ENCODE data around the gene FGF6.
"Not testable (repeated sequence)": the region's sequence is repeated elsewhere in the genome, so short reads cannot be mapped to it uniquely, and the experiment has no call there.

FGF6 gene

GRCh38 chr12:4417455-4417854 lies 28.2 kb downstream of the FGF6 start:
- DNase-seq, result no peak

- DNase-seq, result no peak
Observed at GRCh38 chr12:4416276-4416675, 29.3 kb downstream of the FGF6 start.

DNA sequence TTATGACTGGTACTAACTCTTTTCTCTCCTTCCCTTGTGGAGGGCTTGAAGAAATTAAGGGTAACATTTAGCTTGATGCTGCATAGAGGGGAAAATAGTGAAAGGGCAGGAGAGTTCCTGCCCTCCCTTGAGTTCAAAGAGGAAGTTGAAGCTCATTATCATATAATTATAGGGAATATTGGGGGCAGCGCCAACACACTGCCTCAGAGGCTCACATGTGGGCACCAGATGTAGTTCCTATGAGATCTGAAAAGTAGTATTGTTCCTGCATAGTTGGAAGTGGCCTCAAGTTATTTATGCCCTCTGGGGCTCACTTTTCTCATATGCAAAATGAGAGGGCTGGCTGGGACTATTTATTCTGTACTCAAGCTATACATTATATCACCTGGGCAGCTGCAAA lies 33.1 kb downstream of the FGF6 start:
- DNase-seq, result no peak

DNA sequence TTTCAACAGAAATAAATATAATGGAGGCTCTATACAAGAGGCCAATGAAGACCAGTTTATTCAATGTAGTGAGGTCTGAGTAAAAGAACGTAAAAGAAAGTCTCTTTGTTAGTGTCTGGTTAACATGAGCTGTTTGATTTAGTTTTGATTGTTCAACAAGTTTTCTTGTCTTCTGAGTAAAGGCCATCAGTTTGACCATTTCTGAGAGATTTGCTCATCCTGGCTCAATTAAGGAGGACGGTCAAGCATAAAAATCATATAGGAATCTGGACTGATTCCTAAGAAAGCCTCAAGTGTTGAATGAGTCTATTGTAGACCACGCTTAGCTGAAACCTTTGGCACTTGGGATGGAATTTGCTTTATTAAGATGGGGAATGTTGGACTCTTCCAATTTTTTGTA lies 33.6 kb downstream of the FGF6 start:
- no peak for DNase-seq

DNA sequence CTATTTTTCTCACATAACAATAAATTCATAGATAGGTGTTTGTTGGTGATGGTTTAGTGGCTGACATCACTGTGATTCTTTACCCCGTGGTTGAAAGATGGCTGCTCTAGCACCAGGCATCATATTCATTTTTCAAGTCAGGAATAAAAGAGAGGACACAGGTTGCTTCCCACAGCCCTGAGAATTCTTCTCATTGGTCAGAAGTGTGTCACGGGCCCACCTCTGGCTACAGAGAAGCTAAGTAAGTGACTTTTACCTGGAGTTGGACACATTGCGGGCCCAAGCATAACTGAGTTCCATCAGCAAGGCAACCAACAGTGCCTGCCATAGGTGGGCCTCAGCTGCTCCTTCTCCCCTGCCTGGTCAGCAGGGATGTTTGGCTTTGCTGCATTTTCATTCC lies 38.5 kb downstream of the FGF6 start:
- DNase-seq, result no peak

GRCh38 chr12:4404877-4405637 lies 40.6 kb downstream of the FGF6 start:
- DNase-seq, result not testable (repeated sequence)

- no peak for DNase-seq
Observed at GRCh38 chr12:4402996-4403395, 42.6 kb downstream of the FGF6 start.

- DNase-seq, result no peak
Observed at GRCh38 chr12:4401117-4401516, 44.5 kb downstream of the FGF6 start.

GRCh38 chr12:4395818-4396217 lies 49.8 kb downstream of the FGF6 start:
- no peak for DNase-seq

GRCh38 chr12:4393211-4393610 lies 52.4 kb downstream of the FGF6 start:
- DNase-seq, result no peak

- DNase-seq, result no peak
Observed at GRCh38 chr12:4392223-4392742, 53.3 kb downstream of the FGF6 start.

DNA sequence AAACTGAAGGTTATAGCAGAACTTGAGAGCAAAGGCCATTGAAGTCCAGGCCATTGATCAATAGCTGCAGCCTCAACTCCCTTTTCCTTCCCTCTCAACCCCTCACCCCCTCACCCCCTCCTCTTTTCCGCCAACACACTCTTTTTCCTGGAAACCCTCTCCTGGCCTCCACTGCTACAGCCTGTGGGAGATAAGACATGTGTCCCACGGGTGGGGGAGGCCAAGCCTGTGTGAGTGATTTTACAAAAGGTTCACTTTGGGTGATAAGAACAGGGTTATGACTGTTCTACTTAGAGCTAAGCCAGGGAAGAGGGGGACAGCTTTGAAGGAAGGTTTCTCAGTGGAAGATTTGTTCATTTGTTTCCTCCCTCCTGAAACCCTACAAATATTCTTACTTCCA lies 57.0 kb downstream of the FGF6 start:
- DNase-seq, result no peak

- no peak for DNase-seq
Observed at GRCh38 chr12:4388032-4388431, 57.6 kb downstream of the FGF6 start.

DNA sequence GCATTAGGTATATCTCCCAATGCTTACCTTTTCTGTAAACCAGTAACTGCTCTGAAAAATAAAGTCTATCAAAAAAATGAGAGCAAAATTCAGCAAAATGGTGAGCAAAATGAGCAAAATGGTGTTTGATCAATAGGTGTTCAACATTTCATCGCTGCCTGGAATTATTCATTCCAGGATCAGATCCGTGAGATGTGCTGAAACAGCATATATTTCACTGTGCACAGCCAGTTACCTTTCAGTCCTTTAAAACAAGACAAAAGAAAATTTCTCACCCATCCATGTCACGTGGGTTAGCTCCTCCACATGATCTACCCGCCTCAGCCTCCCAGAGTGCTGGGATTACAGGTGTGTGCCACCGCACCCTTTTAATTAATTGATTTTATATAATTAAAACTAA lies 58.0 kb downstream of the FGF6 start:
- no peak for DNase-seq

DNA sequence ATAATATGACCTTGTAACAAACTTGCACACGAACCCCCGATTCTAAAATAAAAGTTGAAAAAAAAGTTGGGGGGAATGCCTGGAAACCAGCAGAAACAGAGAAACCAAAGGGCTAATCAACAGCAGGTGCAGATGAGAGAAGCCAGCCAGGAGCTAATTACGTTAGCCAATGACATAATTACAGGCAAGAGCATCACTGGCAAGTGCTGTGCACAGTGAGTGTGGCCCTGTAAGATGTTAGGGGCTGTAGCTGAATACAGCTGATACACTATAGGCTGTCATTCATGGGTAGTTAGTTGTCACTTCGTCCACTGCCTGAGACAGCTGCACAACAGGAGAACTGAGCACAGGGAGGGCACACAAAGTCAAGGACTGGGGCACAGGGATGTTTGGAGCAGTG lies 58.8 kb downstream of the FGF6 start:
- no peak for DNase-seq

Measured in activated CD4-positive, CD25-positive, alpha-beta regulatory T cell (primary cell).